Duodenal mucosa (tissue), 2 donors: ENCODE results near the gene GNB5.
"Not testable (repeated sequence)": the region's sequence is repeated elsewhere in the genome, so short reads cannot be mapped to it uniquely, and the experiment has no call there.

Source experiments
- H3K27ac ChIP-seq: one replicate; pipeline ENCODE4 v1.7.0; 2013; ENCODE audit warnings: low read depth, low read length
- H3K27me3 ChIP-seq, 2 donors: one replicate each; pipeline ENCODE4 v1.7.0; 2013; ENCODE audit warnings: low read length in 2 of 2, control low read depth in 1 of 2; ENCODE audit not compliant: insufficient read depth in 2 of 2, control insufficient read depth in 1 of 2
- H3K36me3 ChIP-seq, 2 donors: one replicate each; pipeline ENCODE4 v1.7.0; 2013; ENCODE audit warnings: low read length in 2 of 2, control low read depth in 1 of 2; ENCODE audit not compliant: insufficient read depth in 2 of 2, control insufficient read depth in 1 of 2
- H3K4me1 ChIP-seq, 2 donors: one replicate each; pipeline ENCODE4 v1.7.0; 2013; ENCODE audit warnings: low read length in 2 of 2, control low read depth in 1 of 2; ENCODE audit not compliant: insufficient read depth in 2 of 2, control insufficient read depth in 1 of 2
- H3K4me3 ChIP-seq, 2 donors: one replicate each; pipeline ENCODE4 v1.7.0; 2013; ENCODE audit warnings: low read length in 2 of 2, low read depth in 1 of 2
- H3K9ac ChIP-seq, 2 donors: one replicate each; pipeline ENCODE4 v1.7.0; 2013; ENCODE audit warnings: low read length in 2 of 2, low read depth in 1 of 2
- H3K9me3 ChIP-seq, 2 donors: one replicate each; pipeline ENCODE4 v1.7.0; 2013; ENCODE audit warnings: low read length in 2 of 2, control low read depth in 1 of 2; ENCODE audit not compliant: control insufficient read depth in 1 of 2

GNB5 gene

DNA sequence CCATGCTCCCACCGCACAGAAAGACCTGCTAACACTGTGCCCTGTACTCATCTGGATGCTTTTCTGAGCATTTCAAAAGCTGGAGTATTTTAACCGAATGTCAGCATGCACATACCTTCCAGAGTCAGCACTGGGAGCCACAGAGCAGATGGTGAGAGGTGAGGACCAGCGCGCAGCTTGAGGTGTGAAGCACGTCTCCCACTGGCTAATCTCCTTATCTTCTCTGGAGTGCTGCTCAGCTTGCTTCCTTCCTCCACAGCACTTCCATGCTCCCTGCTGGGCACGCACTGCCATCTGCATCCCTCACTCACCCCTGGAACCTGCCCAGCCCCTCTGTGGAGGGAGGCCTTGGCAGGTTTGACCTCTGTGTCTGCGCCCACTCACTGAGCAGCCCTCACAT, at the start of gene GNB5:
GNB5 (minus strand) TSS at position 186 of the 400 bp plus-strand sequence. CDS start 6,716 bp downstream, outside the sequence.
- no peak within 1 kb of the TSS for H3K9ac ChIP-seq
- peaks cover 3 to 22% of the 10 kb centered on the region in 2 donors for H3K36me3 ChIP-seq
- no peak within 1 kb of the TSS for H3K27ac ChIP-seq
- H3K4me1 ChIP-seq, result no peaks in the 10 kb centered on the region
- H3K4me3 ChIP-seq, result no peak within 1 kb of the TSS
- no peaks in the 10 kb centered on the region for H3K27me3 ChIP-seq
- H3K9me3 ChIP-seq, result no peaks in the 10 kb centered on the region

DNA sequence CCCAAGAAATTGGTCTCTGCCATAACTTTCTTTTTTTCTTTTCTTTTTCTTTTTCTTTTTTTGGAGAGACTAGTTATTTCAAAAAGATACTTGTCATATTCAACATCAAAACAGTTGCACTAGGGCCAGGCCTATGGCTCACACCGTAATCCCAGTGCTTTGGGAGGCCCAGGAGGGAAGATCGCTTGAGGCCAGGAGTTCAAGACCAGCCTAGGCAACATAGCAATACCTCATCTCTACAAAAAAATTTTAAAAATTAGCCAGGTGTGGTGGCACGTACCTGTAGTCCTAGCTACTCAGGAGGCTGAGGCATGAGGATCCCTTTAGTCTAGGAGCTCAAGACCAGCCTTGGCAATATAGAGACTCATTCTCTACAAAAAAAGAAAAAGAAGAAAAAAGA, 49.0 kb upstream of the GNB5 start:
- no peak overlapping the region for H3K27ac ChIP-seq
- no peaks in the 10 kb centered on the region for H3K27me3 ChIP-seq
- H3K4me3 ChIP-seq, result no peak overlapping the region
- H3K4me1 ChIP-seq, result no peaks in the 10 kb centered on the region
- no peak overlapping the region for H3K9ac ChIP-seq
- peaks cover 0 to 48% of the 10 kb centered on the region in 2 donors for H3K36me3 ChIP-seq
- no peaks in the 10 kb centered on the region for H3K9me3 ChIP-seq

DNA sequence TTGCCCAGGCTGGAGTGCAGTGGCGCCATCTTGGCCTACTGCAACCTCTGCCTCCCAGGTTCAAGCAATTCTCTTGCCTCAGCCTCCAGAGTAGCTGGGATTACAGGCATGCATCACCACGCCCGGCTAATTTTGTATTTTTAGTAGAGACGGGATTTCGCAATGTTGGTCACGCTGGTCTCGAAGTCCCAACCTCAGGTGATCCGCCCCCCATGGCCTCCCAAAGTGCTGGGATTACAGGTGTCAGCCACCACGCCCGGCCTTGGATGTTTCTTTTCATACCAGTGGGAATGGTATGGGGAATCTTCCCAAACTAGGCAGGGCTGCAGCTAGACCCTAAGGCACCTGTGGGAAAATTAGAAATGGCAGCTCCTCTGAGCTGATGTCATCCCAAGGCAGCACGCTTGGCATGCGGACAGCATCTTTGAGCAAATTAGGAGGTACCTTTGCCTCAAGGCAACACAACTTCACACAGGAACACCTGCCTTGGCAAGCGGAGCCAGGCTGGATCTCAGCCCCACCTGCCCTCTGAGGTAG, 47.9 kb upstream of the GNB5 start:
- H3K27ac ChIP-seq, H3K9me3 ChIP-seq, H3K4me1 ChIP-seq, H3K4me3 ChIP-seq, H3K27me3 ChIP-seq, H3K9ac ChIP-seq: not testable (repeated sequence)
- peaks cover 0 to 49% of the 10 kb centered on the region in 2 donors for H3K36me3 ChIP-seq

DNA sequence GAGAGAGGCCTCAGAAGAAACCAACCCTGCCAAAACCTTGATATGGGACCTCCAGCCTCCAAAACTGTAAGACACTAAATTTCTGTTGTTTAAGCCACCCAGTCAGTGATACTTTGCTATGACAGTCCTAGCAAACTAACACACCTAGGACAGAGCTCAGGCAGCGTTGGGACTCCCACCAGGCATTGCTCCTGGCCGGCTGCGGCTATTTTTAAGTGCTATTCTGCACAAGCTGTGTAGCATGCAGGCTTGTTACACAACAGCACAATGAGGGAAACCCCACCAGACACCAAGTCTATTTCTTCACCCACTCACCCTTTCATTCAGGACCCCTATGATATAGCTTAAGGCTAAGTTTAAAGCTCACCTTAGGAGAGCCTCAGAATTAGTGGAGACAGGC, 47.0 kb upstream of the GNB5 start:
- H3K4me1 ChIP-seq, result peaks cover 0 to 3% of the 10 kb centered on the region in 2 donors
- no peak overlapping the region for H3K27ac ChIP-seq
- H3K9ac ChIP-seq, result no peak overlapping the region
- H3K4me3 ChIP-seq, result no peak overlapping the region
- no peaks in the 10 kb centered on the region for H3K27me3 ChIP-seq
- H3K9me3 ChIP-seq, result no peaks in the 10 kb centered on the region
- H3K36me3 ChIP-seq, result peaks cover 0 to 44% of the 10 kb centered on the region in 2 donors

DNA sequence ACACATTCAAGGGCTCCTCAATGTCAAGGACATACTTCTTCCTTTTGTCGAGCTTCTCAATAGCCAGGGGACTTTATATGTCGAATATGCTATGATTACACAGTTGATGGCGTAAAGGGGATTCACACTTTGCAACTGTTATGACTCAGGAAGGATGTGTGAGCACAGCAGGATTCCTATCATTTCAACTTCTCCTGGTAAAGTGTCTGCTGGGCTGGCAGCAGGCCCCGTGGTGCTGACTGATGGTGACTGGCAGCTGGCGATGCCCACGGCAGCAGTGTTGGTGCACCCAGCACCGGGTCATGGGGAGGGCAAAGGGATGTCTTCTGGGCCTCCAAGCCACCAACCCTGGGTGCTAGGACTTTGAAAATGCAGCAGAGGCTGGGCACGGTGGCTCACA, 44.8 kb upstream of the GNB5 start:
- Histone ChIP-seq H3K4me1 (peaks cover 0 to 3% of the 10 kb centered on the region in 2 donors), H3K9me3 (no peaks in the 10 kb centered on the region), H3K36me3 (peaks cover 0 to 31% of the 10 kb centered on the region in 2 donors), H3K27ac (no peak overlapping the region), H3K4me3 (no peak overlapping the region), H3K27me3 (no peaks in the 10 kb centered on the region), H3K9ac (no peak overlapping the region)

DNA sequence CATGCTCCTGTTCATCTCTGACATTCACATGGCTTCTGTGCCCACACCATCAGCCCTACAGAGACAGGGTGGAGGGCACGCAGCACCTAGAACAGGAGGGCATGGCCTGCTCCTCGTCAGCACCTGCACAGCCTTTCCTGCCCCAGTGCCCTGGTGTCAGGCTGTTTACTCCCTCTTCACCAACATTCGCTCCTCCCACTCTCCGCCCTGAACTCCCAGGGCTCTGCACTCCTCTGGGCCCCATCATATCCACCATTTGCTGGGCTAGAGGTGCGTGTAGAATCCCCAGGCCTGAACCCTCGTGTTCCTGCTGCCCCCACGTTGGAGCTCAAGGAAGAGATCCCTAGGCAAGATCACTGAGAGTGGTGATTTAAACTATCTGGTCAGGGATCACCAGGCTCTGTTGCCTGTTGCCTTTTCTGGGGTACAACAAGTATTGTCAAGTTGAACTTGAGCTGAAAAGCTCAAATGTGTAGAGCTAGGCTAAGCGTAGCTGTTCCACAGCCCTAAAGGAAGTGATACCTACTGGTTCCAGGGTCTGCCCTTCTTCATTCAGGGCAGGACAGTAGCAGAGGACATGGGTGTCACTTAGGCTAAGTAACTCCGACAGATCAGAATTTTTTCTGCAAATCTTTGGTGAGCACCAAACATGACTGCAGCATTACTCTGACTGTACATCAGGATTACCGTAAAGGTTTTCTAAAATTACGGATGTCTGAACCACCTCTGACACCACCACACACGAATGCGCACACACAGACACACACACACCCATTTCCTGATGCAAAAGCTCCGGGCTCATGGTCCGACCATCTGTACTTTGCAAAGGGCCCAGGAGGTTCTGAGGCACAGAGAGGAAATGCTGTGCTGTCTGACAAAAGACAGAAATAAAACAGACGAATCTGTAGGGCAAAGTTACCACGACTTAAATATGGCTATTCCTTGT, 43.7 kb upstream of the GNB5 start:
- Histone ChIP-seq H3K9me3 (no peaks in the 10 kb centered on the region), H3K4me1 (peaks cover 0 to 3% of the 10 kb centered on the region in 2 donors), H3K27me3 (no peaks in the 10 kb centered on the region), H3K4me3 (no peak overlapping the region), H3K9ac (no peak overlapping the region), H3K36me3 (peaks cover 0 to 31% of the 10 kb centered on the region in 2 donors), H3K27ac (no peak overlapping the region)

DNA sequence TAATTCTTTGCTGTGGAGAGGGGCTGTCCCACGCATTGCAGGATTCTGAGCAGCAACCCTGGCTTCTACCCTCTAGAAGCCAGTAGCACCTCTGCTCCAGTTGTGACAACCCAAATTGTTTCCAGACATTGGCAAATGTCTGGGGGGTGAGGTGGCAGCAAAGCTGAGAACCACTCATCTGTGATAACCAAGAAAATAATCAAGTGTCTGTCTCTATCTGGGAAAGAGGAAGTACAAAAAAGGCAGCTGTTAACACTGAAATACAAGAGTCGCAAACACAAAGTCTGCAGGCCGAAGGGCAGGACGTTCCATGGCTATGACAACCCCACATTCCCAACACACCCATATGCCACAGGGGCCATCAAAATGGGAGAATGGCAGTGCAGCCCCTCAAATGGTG, 42.2 kb upstream of the GNB5 start:
- Histone ChIP-seq H3K36me3 (peaks cover 0 to 23% of the 10 kb centered on the region in 2 donors), H3K9ac (no peak overlapping the region), H3K27me3 (no peaks in the 10 kb centered on the region), H3K4me1 (peaks cover 0 to 3% of the 10 kb centered on the region in 2 donors), H3K4me3 (no peak overlapping the region), H3K9me3 (no peaks in the 10 kb centered on the region), H3K27ac (no peak overlapping the region)

DNA sequence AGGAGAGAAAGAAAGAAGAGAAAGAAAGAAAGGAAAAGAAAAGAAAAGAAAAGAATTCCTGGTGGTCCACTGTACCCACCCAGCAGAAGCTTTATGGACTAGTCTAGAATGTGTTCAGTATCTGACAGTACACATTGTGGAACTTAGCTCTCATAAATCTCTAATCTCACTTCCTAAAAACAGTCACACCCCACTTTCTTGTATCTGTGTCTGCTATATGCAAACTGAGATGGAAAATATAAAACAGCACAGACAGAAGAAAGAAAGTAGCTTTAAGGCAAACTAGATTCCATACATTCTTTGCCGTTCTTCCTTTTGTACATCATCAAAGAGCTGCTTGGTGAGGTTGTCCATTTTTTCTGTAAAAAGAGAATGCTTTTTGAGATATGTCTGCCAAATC, 41.1 kb upstream of the GNB5 start:
- H3K4me1 ChIP-seq, result peaks cover 0 to 3% of the 10 kb centered on the region in 2 donors
- H3K9ac ChIP-seq, result no peak overlapping the region
- no peaks in the 10 kb centered on the region for H3K9me3 ChIP-seq
- H3K27me3 ChIP-seq, result no peaks in the 10 kb centered on the region
- no peak overlapping the region for H3K27ac ChIP-seq
- peaks cover 0 to 21% of the 10 kb centered on the region in 2 donors for H3K36me3 ChIP-seq
- H3K4me3 ChIP-seq, result no peak overlapping the region

DNA sequence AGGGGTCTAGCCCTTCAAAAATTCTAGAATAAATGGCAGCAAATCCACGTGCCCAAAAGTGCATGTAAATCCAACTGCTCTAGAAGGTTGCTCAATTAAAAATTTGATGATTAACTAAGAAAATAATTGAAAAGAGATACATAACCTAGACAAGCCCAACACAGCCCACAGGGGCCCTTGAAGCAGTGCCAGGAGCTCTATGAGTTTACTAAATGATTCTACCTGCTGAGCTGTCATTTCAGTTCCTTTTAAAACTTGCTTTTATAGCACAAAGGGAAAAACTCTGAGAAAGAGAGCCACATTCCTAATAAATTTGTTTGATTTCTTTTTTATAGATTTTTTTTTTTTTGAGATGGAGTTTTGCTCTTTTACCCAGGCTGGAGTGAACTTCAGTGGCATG, 38.9 kb upstream of the GNB5 start:
- H3K4me1 ChIP-seq, result peaks cover 0 to 3% of the 10 kb centered on the region in 2 donors
- no peak overlapping the region for H3K27ac ChIP-seq
- H3K9me3 ChIP-seq, result no peaks in the 10 kb centered on the region
- peaks cover 0 to 17% of the 10 kb centered on the region in 2 donors for H3K36me3 ChIP-seq
- H3K27me3 ChIP-seq, result no peaks in the 10 kb centered on the region
- no peak overlapping the region for H3K9ac ChIP-seq
- H3K4me3 ChIP-seq, result no peak overlapping the region

DNA sequence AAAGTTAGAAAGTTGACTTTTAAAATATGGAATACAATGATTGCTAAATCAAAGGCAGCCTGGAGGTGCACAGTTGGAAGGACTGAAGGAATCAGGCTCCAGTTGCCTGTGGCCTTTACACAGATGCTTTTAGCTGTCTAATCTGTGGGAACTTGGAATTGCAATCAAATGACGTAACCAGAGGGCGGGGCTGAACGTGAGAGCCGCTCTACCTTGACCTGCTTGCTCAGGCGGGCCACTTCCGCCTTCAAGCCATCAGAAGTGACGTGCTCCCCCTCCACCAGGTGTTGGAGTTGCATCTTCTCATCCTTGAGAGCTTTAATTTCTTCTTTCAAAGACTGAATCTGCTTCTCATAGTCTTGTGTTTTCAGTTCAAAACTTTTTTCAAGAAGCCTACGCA, 37.7 kb upstream of the GNB5 start:
- Histone ChIP-seq H3K27me3 (no peaks in the 10 kb centered on the region), H3K27ac (no peak overlapping the region), H3K36me3 (peaks cover 0 to 16% of the 10 kb centered on the region in 2 donors), H3K9me3 (no peaks in the 10 kb centered on the region), H3K4me3 (no peak overlapping the region), H3K4me1 (peaks cover 0 to 3% of the 10 kb centered on the region in 2 donors), H3K9ac (no peak overlapping the region)
